WTC11 (cell line): Measurements from ENCODE around the gene CLSTN2.

ENCODE experiments used
- ATF6 ChIP-seq: sonication (generic); formaldehyde crosslinking; IDR thresholded peaks from 2 replicates; pipeline ENCODE4 v1.8.1; 2023; ENCODE audit warnings: mild to moderate bottlenecking, missing genetic modification reagents
- CTCF ChIP-seq: fragments of 200-600 bp; IDR thresholded peaks from 2 replicates; pipeline ENCODE4 v1.8.0; 2022; ENCODE audit warnings: antibody characterized with exemption
- ESRRA ChIP-seq: sonication (generic); formaldehyde crosslinking; IDR thresholded peaks from 2 replicates; pipeline ENCODE4 v1.8.1; 2022; ENCODE audit warnings: mild to moderate bottlenecking, missing genetic modification reagents, borderline replicate concordance
- FOXJ3 ChIP-seq: sonication (generic); formaldehyde crosslinking; IDR thresholded peaks from 2 replicates; pipeline ENCODE4 v1.9.0; 2021; ENCODE audit warnings: missing genetic modification reagents, mild to moderate bottlenecking, borderline replicate concordance
- FOXP1 ChIP-seq: sonication (generic); formaldehyde crosslinking; IDR thresholded peaks from 2 replicates; pipeline ENCODE4 v1.8.0; 2022; ENCODE audit warnings: missing genetic modification reagents, mild to moderate bottlenecking, moderate library complexity, borderline replicate concordance
- GABPB1 ChIP-seq: sonication (generic); formaldehyde crosslinking; IDR thresholded peaks from 2 replicates; pipeline ENCODE4 v1.8.1; 2023; ENCODE audit warnings: mild to moderate bottlenecking, missing genetic modification reagents
- JUN ChIP-seq: sonication (generic); formaldehyde crosslinking; IDR thresholded peaks from 2 replicates; pipeline ENCODE4 v1.8.0; 2023; ENCODE audit warnings: mild to moderate bottlenecking, missing genetic modification reagents
- STAT6 ChIP-seq: sonication (generic); formaldehyde crosslinking; conservative IDR thresholded peaks from 2 replicates; pipeline ENCODE4 v1.8.1; 2023; ENCODE audit warnings: mild to moderate bottlenecking, low read depth, missing genetic modification reagents, moderate library complexity
- USF1 ChIP-seq: sonication (generic); formaldehyde crosslinking; IDR thresholded peaks from 2 replicates; pipeline ENCODE4 v1.8.0; 2022; ENCODE audit warnings: mild to moderate bottlenecking, missing genetic modification reagents
- ZMAT4 ChIP-seq: fragments of 250-450 bp; sonication (Bioruptor Pico); IDR thresholded peaks from 2 replicates; pipeline ENCODE4 v1.9.0; 2021; ENCODE audit warnings: mild to moderate bottlenecking
- ZNF138 ChIP-seq: sonication (generic); formaldehyde crosslinking; conservative IDR thresholded peaks from 2 replicates; pipeline ENCODE4 v1.8.1; 2022; ENCODE audit warnings: mild to moderate bottlenecking, moderate library complexity, missing genetic modification reagents
- ZNF232 ChIP-seq: sonication (generic); formaldehyde crosslinking; IDR thresholded peaks from 2 replicates; pipeline ENCODE4 v1.8.0; 2022; ENCODE audit warnings: mild to moderate bottlenecking, missing genetic modification reagents

- no peak for TF ChIP-seq CTCF
- no peak for TF ChIP-seq STAT6 (CRISPR knock-in tag)
- no peak for TF ChIP-seq GABPB1
- TF ChIP-seq USF1 (CRISPR knock-in tag), result no peak
- TF ChIP-seq ATF6 (CRISPR knock-in tag), result no peak
- TF ChIP-seq ZNF138 (CRISPR knock-in tag), result no peak
- no peak for TF ChIP-seq ESRRA (CRISPR knock-in tag)
- no peak for TF ChIP-seq JUN (CRISPR knock-in tag)
- no peak for TF ChIP-seq FOXP1 (CRISPR knock-in tag)
- TF ChIP-seq ZMAT4 (CRISPR knock-in tag), result no peak
- no peak for TF ChIP-seq FOXJ3 (CRISPR knock-in tag)
- no peak for TF ChIP-seq ZNF232 (CRISPR knock-in tag)
Observed at GRCh38 chr3:140085001-140085400, 150.0 kb downstream of the CLSTN2 start.
